Colonic mucosa (tissue), 4 donors: Measurements from ENCODE around the gene PIGS. TPM values are rescaled to one million over a fixed set of nuclear protein-coding genes. Genes with fewer than 3 reads are reported as not detected.

Experiments
- DNase-seq: peaks from one replicate; pipeline ENCODE4 v3.0.0-alpha.2; 2020
- H3K27ac ChIP-seq: fragments of 200-600 bp; one replicate; pipeline ENCODE4 v1.8.0; 2021
- H3K27me3 ChIP-seq: fragments of 200-600 bp; one replicate; pipeline ENCODE4 v1.8.0; 2021
- H3K36me3 ChIP-seq: fragments of 200-600 bp; one replicate; pipeline ENCODE4 v1.8.0; 2021
- H3K4me1 ChIP-seq: fragments of 200-600 bp; one replicate; pipeline ENCODE4 v1.8.0; 2021; ENCODE audit warnings: mild to moderate bottlenecking
- H3K4me3 ChIP-seq: fragments of 200-600 bp; one replicate; pipeline ENCODE4 v1.8.0; 2021
- H3K9ac ChIP-seq, 2 donors: one replicate each; pipeline ENCODE4 v1.7.0; 2013; ENCODE audit warnings: control low read depth in 2 of 2, low read depth in 2 of 2, low read length in 2 of 2
- H3K9me3 ChIP-seq: fragments of 200-600 bp; one replicate; pipeline ENCODE4 v1.8.0; 2021
- CTCF ChIP-seq: fragments of 200-600 bp; IDR thresholded peaks from one replicate; pipeline ENCODE4 v1.8.0; 2022; ENCODE audit warnings: antibody characterized with exemption, mild to moderate bottlenecking
- intact Hi-C: fragments of 100-400 bp; cut with DNase I; formaldehyde crosslinking; loops from one replicate; pipeline ENCODE4 v1.14.1; 2022
- total RNA-seq, 2 donors: library from RNA; stranded (reverse); fragmentation: NEBNext Ultra II Directional in 1 of 2; extraction: Animal tissue kit (Norgen Biotek cat#: 25700) in 1 of 2; gene quantifications; one replicate each; pipeline ENCODE4 v1.2.1, GENCODE V29; 2021
- donor health status: healthy.
- donor health status: DM: no; HTN: no; CAD: no.
- donor health status: DM: no; HTN: no; CAD: no.

The PIGS gene
- total RNA-seq, 2 donors from 2014 or later: 71.9 to 82.7 TPM

GRCh38 chr17:28518132-28518531 is 53.2 kb downstream of the PIGS start:
- H3K27ac ChIP-seq: no peak overlapping the region
- peaks cover 5% of the 10 kb centered on the region for H3K4me1 ChIP-seq
- H3K27me3 ChIP-seq: no peaks in the 10 kb centered on the region
- H3K36me3 ChIP-seq: no peaks in the 10 kb centered on the region
- TF ChIP-seq CTCF: no peak
- intact Hi-C loops: no loop called here
- DNase-seq: no peak
- H3K9me3 ChIP-seq: no peaks in the 10 kb centered on the region
- no peak overlapping the region for H3K9ac ChIP-seq
- H3K4me3 ChIP-seq: no peak overlapping the region

- intact Hi-C loops: no loop called here
- Histone ChIP-seq H3K27me3 (no peaks in the 10 kb centered on the region), H3K27ac (no peak overlapping the region), H3K36me3 (no peaks in the 10 kb centered on the region), H3K9me3 (no peaks in the 10 kb centered on the region), H3K4me3 (no peak overlapping the region), H3K9ac (no peak overlapping the region), H3K4me1 (peaks cover 5% of the 10 kb centered on the region)
- DNase-seq: no peak
- TF ChIP-seq CTCF: no peak
These were observed 55.8 kb downstream of the PIGS start for GRCh38 chr17:28515518-28515917.

DNA sequence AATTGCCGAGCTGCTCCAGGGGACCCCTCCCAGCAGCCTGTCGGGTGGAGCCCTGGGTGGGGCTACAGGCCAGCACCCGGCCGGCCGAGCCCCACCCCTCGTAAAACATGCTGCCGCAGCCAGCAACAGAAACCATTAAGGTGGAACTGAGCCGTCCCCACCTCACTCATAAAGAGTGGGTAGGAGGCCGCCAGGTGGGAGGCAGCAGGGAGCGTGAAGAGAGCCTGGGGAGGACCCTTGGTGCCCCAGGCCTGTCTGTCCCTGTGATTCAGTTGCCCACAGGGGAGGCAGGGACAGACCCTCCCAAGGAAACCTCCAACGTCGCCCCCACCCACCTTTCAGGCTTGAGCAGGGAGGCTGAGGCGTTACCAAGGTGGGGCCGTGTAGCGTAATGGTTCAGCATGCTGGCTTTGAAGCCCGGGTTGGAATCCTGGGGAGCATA is 56.7 kb downstream of the PIGS start:
- intact Hi-C loops: no loop called here
- Histone ChIP-seq H3K9ac (peak overlapping the region in 1 of 2 donors; percentile 26), H3K9me3 (no peaks in the 10 kb centered on the region), H3K36me3 (no peaks in the 10 kb centered on the region), H3K4me1 (peaks cover 5% of the 10 kb centered on the region), H3K4me3 (no peak overlapping the region), H3K27me3 (no peaks in the 10 kb centered on the region), H3K27ac (peak overlapping the region; percentile 45)
- peak; percentile 83 for DNase-seq
- no peak for TF ChIP-seq CTCF

GRCh38 chr17:28513476-28513875 is 57.8 kb downstream of the PIGS start:
- Histone ChIP-seq H3K4me1 (peaks cover 5% of the 10 kb centered on the region), H3K9ac (no peak overlapping the region), H3K27me3 (no peaks in the 10 kb centered on the region), H3K9me3 (no peaks in the 10 kb centered on the region), H3K36me3 (no peaks in the 10 kb centered on the region), H3K4me3 (no peak overlapping the region), H3K27ac (no peak overlapping the region)
- DNase-seq: no peak
- no peak for TF ChIP-seq CTCF
- intact Hi-C loops: no loop called here

DNA sequence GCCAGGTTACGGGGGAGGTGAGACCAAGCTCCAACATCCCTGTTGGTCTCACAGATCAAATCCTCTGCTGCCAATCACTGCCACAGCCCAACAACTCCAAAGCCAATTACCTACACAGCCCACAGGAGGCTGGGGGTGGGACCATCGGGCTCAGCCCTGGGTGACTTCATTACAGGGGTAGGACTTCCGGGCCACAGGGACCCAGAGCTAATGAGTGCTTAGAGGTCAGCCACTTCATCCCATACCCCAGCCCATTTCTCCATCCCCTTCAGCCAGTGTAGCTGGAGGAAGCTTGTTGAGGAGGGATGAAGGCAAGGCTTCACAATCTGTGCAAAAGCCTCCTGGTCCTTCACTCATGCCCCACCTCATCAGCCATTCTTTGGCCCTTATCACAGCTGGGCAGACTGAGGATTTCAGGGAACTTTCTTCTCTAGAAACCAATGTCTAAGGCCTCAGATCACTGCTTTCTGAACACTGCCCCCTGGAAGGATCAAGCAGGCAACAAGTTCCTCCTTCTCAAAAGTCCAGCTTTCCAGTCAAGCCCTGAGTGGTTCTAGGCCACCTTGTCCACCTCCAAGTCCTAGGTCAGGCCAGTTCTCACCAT is 59.4 kb downstream of the PIGS start:
- Histone ChIP-seq H3K27ac (no peak overlapping the region), H3K27me3 (no peaks in the 10 kb centered on the region), H3K4me1 (peaks cover 5% of the 10 kb centered on the region), H3K9me3 (no peaks in the 10 kb centered on the region), H3K9ac (no peak overlapping the region), H3K4me3 (no peak overlapping the region), H3K36me3 (no peaks in the 10 kb centered on the region)
- no peak for TF ChIP-seq CTCF
- intact Hi-C loops: no loop called here
- DNase-seq: no peak
